MCF 10A (cell line): ENCODE measurements around the gene ZBED4. TPM values are rescaled to one million over a fixed set of nuclear protein-coding genes. Genes with fewer than 3 reads are reported as not detected.

Source experiments
- BruUV-seq: library from RNA; stranded (reverse); fragments of 400-500 nt; replicated peaks from 2 replicates; lab custom pipeline; 2021; lab: Mats Ljungman, UMichigan
- CTCF ChIA-PET: fragments of 300-600 bp; sonication (Branson Sonifier 250); formaldehyde crosslinking; extraction: SDS; loops from one replicate; lab custom pipeline; 2021; ENCODE audit warnings: antibody characterized with exemption, inconsistent platforms; lab: Yijun Ruan, JAX
- POLR2A ChIA-PET: fragments of 300-600, 350-650 bp; sonication (Branson Sonifier 250); formaldehyde crosslinking; extraction: SDS; loops from one replicate; lab custom pipeline; 2020; ENCODE audit warnings: antibody characterized with exemption, inconsistent platforms; lab: Yijun Ruan, JAX
- DNase-seq: peaks from one replicate; pipeline ENCODE4 v3.0.0-alpha.2; 2018; ENCODE audit not compliant: unreplicated experiment
- H3K27ac Mint-ChIP-seq: one replicate; pipeline ENCODE4 v1.8.0; 2022; ENCODE audit warnings: mild to moderate bottlenecking, low read depth, mixed read lengths; ENCODE audit not compliant: unreplicated experiment
- H3K27me3 Mint-ChIP-seq: one replicate; pipeline ENCODE4 v1.8.0; 2022; ENCODE audit warnings: mixed read lengths; ENCODE audit not compliant: insufficient read depth, unreplicated experiment
- H3K36me3 Mint-ChIP-seq: one replicate; pipeline ENCODE4 v1.8.0; 2022; ENCODE audit warnings: mild to moderate bottlenecking, moderate library complexity, mixed read lengths; ENCODE audit not compliant: insufficient read depth, unreplicated experiment
- H3K4me1 Mint-ChIP-seq: one replicate; pipeline ENCODE4 v1.8.0; 2022; ENCODE audit warnings: mixed read lengths; ENCODE audit not compliant: insufficient read depth, unreplicated experiment
- H3K4me3 Mint-ChIP-seq: one replicate; pipeline ENCODE4 v1.8.0; 2022; ENCODE audit warnings: mild to moderate bottlenecking, moderate library complexity, mixed read lengths; ENCODE audit not compliant: unreplicated experiment
- H3K9me3 Mint-ChIP-seq: one replicate; pipeline ENCODE4 v1.8.0; 2022; ENCODE audit warnings: mixed read lengths; ENCODE audit not compliant: unreplicated experiment
- CTCF ChIP-seq: fragments of 200-600 bp; IDR thresholded peaks from one replicate; pipeline ENCODE4 v1.8.0; 2022; ENCODE audit warnings: antibody characterized with exemption, mild to moderate bottlenecking; ENCODE audit not compliant: unreplicated experiment
- intact Hi-C: fragments of 100-400 bp; cut with micrococcal nuclease; formaldehyde crosslinking; loops from 2 replicates; pipeline ENCODE4 v1.14.1; 2022
- total RNA-seq: library from RNA; stranded (reverse); gene quantifications from 2 replicates; pipeline ENCODE4 v1.2.3, GENCODE V29; 2022

Gene ZBED4
- total RNA-seq, 1 experiment from 2014 or later = 16.4 TPM

- no peaks in the 10 kb centered on the region for H3K4me1 Mint-ChIP-seq
- no peak for DNase-seq
- no peaks in the 10 kb centered on the region for H3K27me3 Mint-ChIP-seq
- CTCF ChIA-PET = interaction anchor here (0.6 to 1.6 kb wide), 3 partner anchors 32 to 109 kb away, joined by 3 to 6 read pairs (median 5); no protein-coding TSS in a partner anchor
- intact Hi-C loops = no loop called here
- no peak overlapping the region for H3K27ac Mint-ChIP-seq
- no peak overlapping the region for H3K4me3 Mint-ChIP-seq
- H3K36me3 Mint-ChIP-seq = peaks cover 13% of the 10 kb centered on the region
- POLR2A ChIA-PET = no interaction called here
- H3K9me3 Mint-ChIP-seq = no peaks in the 10 kb centered on the region
- no peak for TF ChIP-seq CTCF
- BruUV-seq = no TSS peak
Measured at GRCh38 chr22:49920859-49921258, 67.2 kb downstream of the ZBED4 start.

- Mint-ChIP-seq H3K9me3 (no peaks in the 10 kb centered on the region), H3K36me3 (peaks cover 13% of the 10 kb centered on the region), H3K27ac (no peak overlapping the region), H3K27me3 (no peaks in the 10 kb centered on the region), H3K4me1 (no peaks in the 10 kb centered on the region), H3K4me3 (no peak overlapping the region)
- CTCF ChIA-PET = interaction anchor here (1.6 kb wide), 1 partner anchor 108 kb away, joined by 5 read pairs; no protein-coding TSS in a partner anchor
- intact Hi-C loops = no loop called here
- no TSS peak for BruUV-seq
- POLR2A ChIA-PET = no interaction called here
- no peak for TF ChIP-seq CTCF
- DNase-seq = no peak
Measured at GRCh38 chr22:49921508-49922278, 68.0 kb downstream of the ZBED4 start.

GRCh38 chr22:49922484-49922883 is 68.8 kb downstream of the ZBED4 start:
- H3K4me3 Mint-ChIP-seq = no peak overlapping the region
- no peak for DNase-seq
- no peak for TF ChIP-seq CTCF
- BruUV-seq = no TSS peak
- POLR2A ChIA-PET = no interaction called here
- no peak overlapping the region for H3K27ac Mint-ChIP-seq
- intact Hi-C loops = no loop called here
- H3K4me1 Mint-ChIP-seq = no peaks in the 10 kb centered on the region
- CTCF ChIA-PET = no interaction called here
- H3K9me3 Mint-ChIP-seq = no peaks in the 10 kb centered on the region
- no peaks in the 10 kb centered on the region for H3K27me3 Mint-ChIP-seq
- H3K36me3 Mint-ChIP-seq = peaks cover 13% of the 10 kb centered on the region

GRCh38 chr22:49922926-49923325 is 69.3 kb downstream of the ZBED4 start:
- no peak overlapping the region for H3K4me3 Mint-ChIP-seq
- no peak overlapping the region for H3K27ac Mint-ChIP-seq
- intact Hi-C loops = no loop called here
- no peak for DNase-seq
- no TSS peak for BruUV-seq
- no peak for TF ChIP-seq CTCF
- ChIA-PET POLR2A (no interaction called here), CTCF (interaction anchor here (0.6 kb wide), 1 partner anchor 110 kb away, joined by 3 read pairs; no protein-coding TSS in a partner anchor)
- no peaks in the 10 kb centered on the region for H3K9me3 Mint-ChIP-seq
- H3K36me3 Mint-ChIP-seq = peaks cover 13% of the 10 kb centered on the region
- no peaks in the 10 kb centered on the region for H3K4me1 Mint-ChIP-seq
- H3K27me3 Mint-ChIP-seq = no peaks in the 10 kb centered on the region
